ENCODE data around the gene ZDHHC3. TPM values are rescaled to one million over a fixed set of nuclear protein-coding genes. Genes with fewer than 3 reads are reported as not detected.

The ZDHHC3 gene
- polyA plus RNA-seq, 1 of the 3 experiments (the other 2 are of a cell fraction) = 60.7 TPM

DNA sequence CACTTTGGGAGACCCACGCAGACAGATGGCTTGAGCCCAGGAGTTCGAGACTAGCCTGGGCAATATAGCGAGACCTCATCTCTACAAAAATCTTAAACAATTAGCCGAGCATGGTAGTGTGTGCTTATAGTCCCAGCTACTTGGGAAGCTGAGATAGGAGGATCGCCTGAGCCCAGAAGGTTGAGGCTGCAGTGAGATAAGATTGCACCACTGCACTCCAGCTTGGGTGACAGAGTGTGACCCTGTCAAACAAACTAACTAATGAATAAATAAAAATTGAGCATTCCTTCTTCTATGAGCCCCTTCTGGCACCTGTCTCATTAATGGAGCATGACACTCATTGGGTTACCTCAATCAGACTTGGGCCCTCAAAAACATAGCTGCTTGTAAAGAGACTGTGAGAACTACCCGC, 7.5 kb downstream of the ZDHHC3 start:
- Histone ChIP-seq H3K27ac (ENCODE audit: low read depth in 2 of 2, low read length in 1 of 2) (no peak overlapping the region), H3K4me3 (ENCODE audit: low read depth in 2 of 2, low read length in 1 of 2) (no peak overlapping the region), H3K9ac (no peak overlapping the region), H3K9me3 (no peaks in the 10 kb centered on the region), H4K20me1 (ENCODE audit: insufficient read depth) (peaks cover 20% of the 10 kb centered on the region; the same call in 1 of the 2 replicates), H3K4me2 (no peak overlapping the region), H3F3A (replicated peaks; ENCODE audit: insufficient read depth) (peaks cover 4% of the 10 kb centered on the region), H3K4me1 (ENCODE audit: control insufficient read depth in 1 of 2, insufficient read depth in 2 of 2, low read depth in 1 of 2, low read length in 1 of 2) (peaks cover 0 to 21% of the 10 kb centered on the region in 2 experiments; a peak in 2 of 4 replicates), H3K79me2 (ENCODE audit: insufficient read depth) (peaks cover 70% of the 10 kb centered on the region), H3K9me2 (no peaks in the 10 kb centered on the region), H3K36me3 (replicated peaks in 1 of 2; ENCODE audit: control insufficient read depth in 1 of 2, insufficient read depth in 2 of 2, low read length in 1 of 2) (peaks cover 0 to 2% of the 10 kb centered on the region in 2 experiments), H2AFZ (ENCODE audit: low read depth) (no peak overlapping the region), H3K27me3 (ENCODE audit: insufficient read depth) (no peaks in the 10 kb centered on the region)
- CTCF ChIA-PET = interaction anchor here (0.7 kb wide), 1 partner anchor 28 kb away, joined by 3 read pairs; no protein-coding TSS in a partner anchor
- WGBS (ENCODE audit: low lambda C conversion rate) = 96% methylated on average over 6 of the region's 6 CpGs
- POLR2A ChIA-PET = no interaction called here
- TF ChIP-seq ELF1 (IDR thresholded peaks at IDR 0.05) (no peak), SIN3A (IDR thresholded peaks at IDR 0.05; ENCODE audit: borderline replicate concordance, low read depth, low read length) (no peak), GABPA (IDR thresholded peaks at IDR 0.05; ENCODE audit: low read depth) (no peak)
- TF ChIP-seq, protein P1, sequence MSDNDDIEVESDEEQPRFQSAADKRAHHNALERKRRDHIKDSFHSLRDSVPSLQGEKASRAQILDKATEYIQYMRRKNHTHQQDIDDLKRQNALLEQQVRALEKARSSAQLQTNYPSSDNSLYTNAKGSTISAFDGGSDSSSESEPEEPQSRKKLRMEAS (IDR thresholded peaks at IDR 0.05; ENCODE audit: low read depth) = no peak
- DNase-seq = no peak

DNA sequence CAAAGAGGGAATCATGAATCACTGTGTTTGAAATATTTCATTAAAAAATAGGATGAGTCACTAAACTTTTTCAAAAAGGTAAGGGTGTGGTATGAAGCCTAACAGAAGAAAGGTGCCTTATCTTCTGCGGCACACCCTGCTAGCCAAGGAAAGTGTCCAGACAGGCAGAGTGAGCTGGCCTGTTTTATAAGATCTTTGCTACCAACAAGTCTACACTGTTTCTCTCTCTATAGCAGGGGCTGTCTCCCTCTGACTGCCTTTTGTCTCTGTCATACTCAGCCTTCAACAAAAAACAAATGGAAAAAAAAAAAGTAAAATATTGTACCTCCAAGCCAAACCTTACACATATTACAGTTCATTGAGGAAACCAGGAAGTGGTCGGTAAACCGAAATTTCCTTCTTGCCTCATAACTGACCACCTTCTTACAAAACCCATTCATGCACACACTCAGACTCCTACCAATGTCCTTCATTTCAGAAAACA, 9.1 kb downstream of the ZDHHC3 start:
- Histone ChIP-seq H3K9me3 (no peaks in the 10 kb centered on the region), H3K9ac (no peak overlapping the region), H3K4me1 (ENCODE audit: control insufficient read depth in 1 of 2, insufficient read depth in 2 of 2, low read depth in 1 of 2, low read length in 1 of 2) (peaks cover 0 to 34% of the 10 kb centered on the region in 2 experiments; a peak in 3 of 4 replicates), H3K9me2 (no peaks in the 10 kb centered on the region), H3K79me2 (ENCODE audit: insufficient read depth) (peaks cover 69% of the 10 kb centered on the region), H3K36me3 (replicated peaks in 1 of 2; ENCODE audit: control insufficient read depth in 1 of 2, insufficient read depth in 2 of 2, low read length in 1 of 2) (peaks cover 0 to 2% of the 10 kb centered on the region in 2 experiments), H4K20me1 (ENCODE audit: insufficient read depth) (peaks cover 25% of the 10 kb centered on the region; the same call in 1 of the 2 replicates), H3K27me3 (ENCODE audit: insufficient read depth) (no peaks in the 10 kb centered on the region), H2AFZ (ENCODE audit: low read depth) (no peak overlapping the region), H3F3A (replicated peaks; ENCODE audit: insufficient read depth) (peaks cover 4% of the 10 kb centered on the region), H3K4me3 (ENCODE audit: low read depth in 2 of 2, low read length in 1 of 2) (no peak overlapping the region), H3K4me2 (no peak overlapping the region), H3K27ac (ENCODE audit: low read depth in 2 of 2, low read length in 1 of 2) (no peak overlapping the region)
- 96% methylated on average over 3 of the region's 3 CpGs for WGBS (ENCODE audit: low lambda C conversion rate)
- POLR2A ChIA-PET = no interaction called here
- TF ChIP-seq, protein P1 (IDR thresholded peaks at IDR 0.05; ENCODE audit: low read depth) = no peak
- TF ChIP-seq CHD2 (IDR thresholded peaks at IDR 0.05; ENCODE audit: low read length, partially characterized antibody) = no peak
- DNase-seq = no peak
- CTCF ChIA-PET = no interaction called here

DNA sequence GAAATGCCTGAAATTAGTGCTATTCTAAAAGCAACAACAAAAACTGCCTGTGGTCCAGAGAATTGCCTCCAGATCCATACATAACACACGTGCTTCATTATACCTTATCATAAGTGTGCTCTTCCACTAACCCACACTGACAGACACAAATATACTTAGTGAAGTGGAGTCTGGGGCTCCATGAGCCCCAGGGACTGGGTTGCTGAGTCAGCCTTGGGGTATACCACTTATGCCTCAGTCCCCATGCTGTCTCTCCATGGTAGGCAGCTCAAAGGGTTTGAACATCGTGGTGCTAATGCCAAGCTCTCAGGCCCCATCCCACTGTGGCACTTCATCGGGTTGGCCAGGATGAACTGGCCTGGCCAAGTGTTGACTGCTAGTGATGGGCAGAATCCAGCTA, 10.8 kb downstream of the ZDHHC3 start:
- no peak overlapping the region for H3K4me2 ChIP-seq
- no peak for DNase-seq
- no peaks in the 10 kb centered on the region for H3K36me3 ChIP-seq (replicated peaks in 1 of 2; ENCODE audit: control insufficient read depth in 1 of 2, insufficient read depth in 2 of 2, low read length in 1 of 2)
- no peak overlapping the region; a peak in 1 of 4 replicates for H3K27ac ChIP-seq (ENCODE audit: low read depth in 2 of 2, low read length in 1 of 2)
- peaks cover 4% of the 10 kb centered on the region for H3F3A ChIP-seq (replicated peaks; ENCODE audit: insufficient read depth)
- peaks cover 66% of the 10 kb centered on the region for H3K79me2 ChIP-seq (ENCODE audit: insufficient read depth)
- no peak for TF ChIP-seq FOSL2 (IDR thresholded peaks at IDR 0.05; ENCODE audit: borderline replicate concordance, low read depth)
- TF ChIP-seq, protein P2, sequence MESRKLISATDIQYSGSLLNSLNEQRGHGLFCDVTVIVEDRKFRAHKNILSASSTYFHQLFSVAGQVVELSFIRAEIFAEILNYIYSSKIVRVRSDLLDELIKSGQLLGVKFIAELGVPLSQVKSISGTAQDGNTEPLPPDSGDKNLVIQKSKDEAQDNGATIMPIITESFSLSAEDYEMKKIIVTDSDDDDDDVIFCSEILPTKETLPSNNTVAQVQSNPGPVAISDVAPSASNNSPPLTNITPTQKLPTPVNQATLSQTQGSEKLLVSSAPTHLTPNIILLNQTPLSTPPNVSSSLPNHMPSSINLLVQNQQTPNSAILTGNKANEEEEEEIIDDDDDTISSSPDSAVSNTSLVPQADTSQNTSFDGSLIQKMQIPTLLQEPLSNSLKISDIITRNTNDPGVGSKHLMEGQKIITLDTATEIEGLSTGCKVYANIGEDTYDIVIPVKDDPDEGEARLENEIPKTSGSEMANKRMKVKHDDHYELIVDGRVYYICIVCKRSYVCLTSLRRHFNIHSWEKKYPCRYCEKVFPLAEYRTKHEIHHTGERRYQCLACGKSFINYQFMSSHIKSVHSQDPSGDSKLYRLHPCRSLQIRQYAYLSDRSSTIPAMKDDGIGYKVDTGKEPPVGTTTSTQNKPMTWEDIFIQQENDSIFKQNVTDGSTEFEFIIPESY (IDR thresholded peaks at IDR 0.05; ENCODE audit: borderline replicate concordance, low read depth) = no peak
- TF ChIP-seq, protein P3, sequence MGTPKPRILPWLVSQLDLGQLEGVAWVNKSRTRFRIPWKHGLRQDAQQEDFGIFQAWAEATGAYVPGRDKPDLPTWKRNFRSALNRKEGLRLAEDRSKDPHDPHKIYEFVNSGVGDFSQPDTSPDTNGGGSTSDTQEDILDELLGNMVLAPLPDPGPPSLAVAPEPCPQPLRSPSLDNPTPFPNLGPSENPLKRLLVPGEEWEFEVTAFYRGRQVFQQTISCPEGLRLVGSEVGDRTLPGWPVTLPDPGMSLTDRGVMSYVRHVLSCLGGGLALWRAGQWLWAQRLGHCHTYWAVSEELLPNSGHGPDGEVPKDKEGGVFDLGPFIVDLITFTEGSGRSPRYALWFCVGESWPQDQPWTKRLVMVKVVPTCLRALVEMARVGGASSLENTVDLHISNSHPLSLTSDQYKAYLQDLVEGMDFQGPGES (IDR thresholded peaks at IDR 0.05; ENCODE audit: low read depth, low read length) = no peak
- no peak for TF ChIP-seq SMC3 (IDR thresholded peaks at IDR 0.05; ENCODE audit: low read depth, low read length)
- no peak overlapping the region for H3K4me3 ChIP-seq (ENCODE audit: low read depth in 2 of 2, low read length in 1 of 2)
- peaks cover 27% of the 10 kb centered on the region; the same call in 1 of the 2 replicates for H4K20me1 ChIP-seq (ENCODE audit: insufficient read depth)
- no peaks in the 10 kb centered on the region for H3K9me3 ChIP-seq
- ChIA-PET POLR2A (no interaction called here), CTCF (no interaction called here)
- no peaks in the 10 kb centered on the region for H3K27me3 ChIP-seq (ENCODE audit: insufficient read depth)
- H3K9me2 ChIP-seq = no peaks in the 10 kb centered on the region
- no peak overlapping the region for H2AFZ ChIP-seq (ENCODE audit: low read depth)
- H3K9ac ChIP-seq = no peak overlapping the region
- H3K4me1 ChIP-seq (ENCODE audit: control insufficient read depth in 1 of 2, insufficient read depth in 2 of 2, low read depth in 1 of 2, low read length in 1 of 2) = peaks cover 0 to 44% of the 10 kb centered on the region in 2 experiments; a peak in 3 of 4 replicates
- WGBS (ENCODE audit: low lambda C conversion rate) = 92% methylated on average over 3 of the region's 3 CpGs
